Gastroesophageal sphincter (tissue), 3 donors: ENCODE results near the gene EMID1.

Source experiments
- CTCF ChIP-seq, 4 experiments: fragments of 200-600 bp in 2 of 4; fragments of 450-650 bp in 2 of 4; sonication (generic) in 1 of 4; IDR thresholded peaks; one replicate each; pipeline ENCODE4 v1.5.1; 2017 to 2019; ENCODE audit warnings: antibody characterized with exemption in 4 of 4, mild to moderate bottlenecking in 2 of 4, moderate library complexity in 2 of 4
- EP300 ChIP-seq: sonication (generic); formaldehyde crosslinking; IDR thresholded peaks from one replicate; pipeline ENCODE4 v1.6.1; 2017; ENCODE audit warnings: antibody characterized with exemption, mild to moderate bottlenecking
- POLR2A ChIP-seq, 2 donors: fragments of 450-650 bp; IDR thresholded peaks; one replicate each; pipeline ENCODE4 v1.6.1; 2017; ENCODE audit warnings: antibody characterized with exemption in 2 of 2, mild to moderate bottlenecking in 2 of 2, moderate library complexity in 1 of 2

- no peak for TF ChIP-seq POLR2A (IDR thresholded peaks at IDR 0.05)
- no peak for TF ChIP-seq CTCF (IDR thresholded peaks at IDR 0.05)
- TF ChIP-seq EP300, result no peak
Observed at GRCh38 chr22:29172216-29172615, 33.5 kb upstream of the EMID1 start.
